Testis (tissue), 2 donors: ENCODE measurements around the gene PCDHA1.

Experiments used
- POLR2A ChIP-seq: fragments of 450-650 bp; IDR thresholded peaks from one replicate; pipeline ENCODE4 v1.6.1; 2017; ENCODE audit warnings: antibody characterized with exemption, mild to moderate bottlenecking, moderate library complexity
- TF ChIP-seq, protein P1 (sequence below), 3 experiments: fragments of 450-650 bp in 2 of 3; fragments of 200-600 bp in 1 of 3; sonication (generic) in 1 of 3; IDR thresholded peaks; one replicate each; pipeline ENCODE4 v1.5.1; 2016 to 2019; ENCODE audit warnings: antibody characterized with exemption in 3 of 3, mild to moderate bottlenecking in 2 of 3, moderate library complexity in 1 of 3

DNA sequence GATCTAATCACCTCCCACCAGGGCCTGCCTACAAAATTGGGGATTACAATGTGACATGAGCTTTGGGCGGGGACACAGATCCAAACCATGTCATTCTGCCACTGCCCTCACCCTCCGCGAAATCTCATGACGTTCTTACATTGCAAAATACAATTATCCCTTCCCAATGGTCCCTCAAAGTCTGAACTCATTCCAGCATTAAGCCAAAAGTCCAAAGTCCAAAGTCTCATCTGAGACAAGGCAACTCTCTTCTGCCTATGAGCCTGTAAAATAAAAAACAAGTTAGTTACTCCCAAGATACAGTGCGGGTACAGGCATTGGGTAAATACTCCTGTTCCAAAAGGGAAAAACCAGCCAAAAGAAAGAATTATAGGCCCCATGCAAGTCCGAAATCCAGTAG is 165.7 kb downstream of the PCDHA1 start:
- TF ChIP-seq POLR2A, result no peak
- TF ChIP-seq, protein P1, sequence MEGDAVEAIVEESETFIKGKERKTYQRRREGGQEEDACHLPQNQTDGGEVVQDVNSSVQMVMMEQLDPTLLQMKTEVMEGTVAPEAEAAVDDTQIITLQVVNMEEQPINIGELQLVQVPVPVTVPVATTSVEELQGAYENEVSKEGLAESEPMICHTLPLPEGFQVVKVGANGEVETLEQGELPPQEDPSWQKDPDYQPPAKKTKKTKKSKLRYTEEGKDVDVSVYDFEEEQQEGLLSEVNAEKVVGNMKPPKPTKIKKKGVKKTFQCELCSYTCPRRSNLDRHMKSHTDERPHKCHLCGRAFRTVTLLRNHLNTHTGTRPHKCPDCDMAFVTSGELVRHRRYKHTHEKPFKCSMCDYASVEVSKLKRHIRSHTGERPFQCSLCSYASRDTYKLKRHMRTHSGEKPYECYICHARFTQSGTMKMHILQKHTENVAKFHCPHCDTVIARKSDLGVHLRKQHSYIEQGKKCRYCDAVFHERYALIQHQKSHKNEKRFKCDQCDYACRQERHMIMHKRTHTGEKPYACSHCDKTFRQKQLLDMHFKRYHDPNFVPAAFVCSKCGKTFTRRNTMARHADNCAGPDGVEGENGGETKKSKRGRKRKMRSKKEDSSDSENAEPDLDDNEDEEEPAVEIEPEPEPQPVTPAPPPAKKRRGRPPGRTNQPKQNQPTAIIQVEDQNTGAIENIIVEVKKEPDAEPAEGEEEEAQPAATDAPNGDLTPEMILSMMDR (IDR thresholded peaks at IDR 0.05), result no peak
